DMS53 treated with DMSO at 0.1 percent for 48 hours (cell line): ENCODE results near the gene CDHR3.

Experiments used
- DNase-seq: peaks from one replicate; lab custom pipeline; 2025; ENCODE audit not compliant: unreplicated experiment; lab: John Stamatoyannopoulos, UW

The CDHR3 gene

DNA sequence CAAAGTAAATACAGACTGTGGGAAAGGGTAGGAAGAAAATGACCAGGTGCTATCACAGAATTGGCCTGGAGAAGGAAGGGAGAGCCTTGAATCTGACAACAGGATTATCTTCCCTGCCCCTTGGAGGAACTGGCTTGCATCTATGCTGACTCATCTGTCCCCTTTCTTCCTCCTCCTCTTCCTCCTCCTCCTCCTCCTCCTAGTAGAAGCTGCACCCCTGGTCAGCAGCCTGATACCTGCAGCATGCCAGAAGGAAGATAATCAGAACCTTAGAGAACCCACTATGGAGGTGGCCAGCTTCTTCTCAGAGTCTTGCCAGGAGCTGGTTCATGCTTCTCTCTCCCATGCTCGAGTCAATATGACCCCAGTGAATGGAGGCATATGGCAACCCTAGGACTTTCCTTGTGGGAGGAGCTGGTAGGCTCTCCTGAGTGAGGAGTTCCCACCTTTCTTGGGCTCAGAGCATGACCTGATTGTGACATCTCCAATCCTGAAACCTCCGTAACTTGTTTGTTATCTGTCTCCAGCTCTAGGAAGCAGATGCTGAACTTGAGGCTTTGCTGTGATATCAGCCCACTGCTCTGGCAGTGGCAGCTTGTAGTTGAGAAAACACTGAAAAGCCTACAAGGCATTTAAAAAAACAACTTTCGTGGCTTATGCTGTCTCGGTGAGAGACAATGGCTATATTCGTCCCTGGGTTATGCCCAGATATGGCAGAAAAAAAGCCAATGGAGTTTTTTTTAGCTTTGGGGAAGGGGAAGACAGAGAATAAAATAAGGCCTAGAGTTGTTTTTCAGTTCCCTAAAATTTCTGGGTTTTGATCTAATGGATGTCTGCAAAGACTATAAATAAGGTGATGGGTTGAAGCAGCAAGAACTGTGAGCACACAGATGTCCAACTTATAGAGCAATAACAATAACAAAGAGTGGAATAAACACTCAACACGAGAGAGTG is 60.6 kb downstream of the CDHR3 start:
- DNase-seq, result no peak

DNA sequence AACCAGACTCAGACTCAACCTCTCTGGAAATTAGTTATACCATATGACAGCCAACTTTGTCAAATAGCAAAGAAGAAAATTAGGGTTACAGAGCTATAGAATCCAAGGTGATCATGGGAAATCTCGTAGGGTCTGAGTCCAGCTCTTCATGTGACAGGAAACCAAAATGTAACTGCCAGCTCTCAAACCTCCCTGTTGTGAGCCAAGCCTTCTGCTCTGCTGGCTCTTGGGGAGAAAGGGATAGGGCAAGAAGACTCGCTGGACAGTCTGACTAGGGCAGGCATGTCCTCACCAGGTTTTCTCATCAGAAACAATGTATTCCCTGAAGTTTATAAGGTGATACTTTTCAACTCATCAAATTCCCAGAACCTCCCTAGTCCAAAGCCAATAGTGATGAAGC is 63.0 kb downstream of the CDHR3 start:
- DNase-seq, result no peak

DNA sequence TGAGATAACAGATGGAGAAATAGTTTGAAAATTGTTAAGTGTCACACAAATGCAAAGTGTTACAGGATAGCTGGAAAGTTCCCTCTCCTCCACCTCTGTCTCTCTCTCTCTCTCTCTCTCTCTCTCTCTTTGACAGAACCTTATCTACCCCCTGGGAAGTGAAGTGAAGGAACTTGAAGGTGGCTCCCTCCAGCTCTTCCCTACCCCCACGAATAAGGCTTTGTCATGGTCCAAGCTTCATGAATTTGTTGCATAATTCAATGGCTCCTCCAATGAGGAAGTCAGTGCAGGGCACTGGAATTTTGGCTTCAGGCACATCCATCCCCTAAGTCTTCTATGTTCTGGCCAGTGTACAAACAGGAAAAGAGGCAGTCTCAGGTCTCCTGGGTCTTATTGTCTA is 66.4 kb downstream of the CDHR3 start:
- no peak for DNase-seq

DNA sequence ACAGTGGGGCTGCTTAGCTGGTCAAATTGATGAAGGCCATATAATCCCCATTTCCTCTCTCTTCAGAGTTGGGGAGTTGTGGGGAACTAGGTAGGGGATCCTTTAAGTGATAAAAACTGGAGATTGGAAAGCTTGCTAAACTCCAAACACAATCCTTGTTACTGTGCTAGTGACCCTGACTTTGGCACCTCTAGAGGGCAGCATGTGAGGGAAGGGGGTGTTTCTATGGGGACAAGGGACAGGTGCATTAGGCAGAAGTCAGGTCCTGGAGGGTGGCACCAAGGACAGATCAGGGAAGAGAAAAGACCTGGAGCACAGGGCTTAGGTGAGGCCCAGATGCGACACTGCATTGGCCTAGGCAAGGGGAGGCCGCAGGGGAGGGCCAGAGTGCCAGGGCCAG is 66.9 kb downstream of the CDHR3 start:
- DNase-seq, result peak; percentile 20

DNA sequence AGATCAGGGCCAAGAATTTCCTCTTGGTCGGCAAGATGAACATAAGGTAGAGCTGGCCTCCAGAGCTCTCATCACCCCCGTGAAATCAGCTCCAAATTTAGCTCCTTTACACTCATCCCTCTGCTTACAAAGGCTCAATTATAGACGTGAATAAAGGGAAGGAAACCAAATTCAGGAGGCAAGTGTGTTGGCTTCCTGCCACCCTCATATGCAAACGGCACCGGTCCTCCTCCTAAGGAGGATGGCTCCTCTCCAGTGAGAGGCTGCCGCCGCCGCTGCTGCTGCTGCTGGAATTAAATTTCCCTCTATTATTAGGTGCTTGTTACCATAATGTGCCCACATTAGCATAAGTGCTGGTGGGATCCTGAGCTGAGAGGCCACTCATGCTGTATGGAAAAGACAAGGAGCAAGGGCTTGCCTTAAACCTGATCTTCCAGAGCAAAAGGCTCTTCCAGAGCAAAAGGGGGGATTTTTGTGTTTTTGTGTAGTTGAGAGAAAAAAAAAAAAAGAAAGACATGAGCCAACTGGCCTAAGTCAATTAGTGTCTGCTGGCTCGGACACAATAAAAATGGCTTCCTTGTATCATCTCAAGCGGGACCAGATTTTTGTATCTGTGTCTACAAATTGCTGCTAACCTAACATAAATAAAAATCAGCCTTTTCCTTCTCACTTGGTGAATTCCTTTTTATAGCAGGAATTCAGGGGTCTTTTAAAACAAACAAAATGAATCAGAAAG is 68.4 kb downstream of the CDHR3 start:
- no peak for DNase-seq

DNA sequence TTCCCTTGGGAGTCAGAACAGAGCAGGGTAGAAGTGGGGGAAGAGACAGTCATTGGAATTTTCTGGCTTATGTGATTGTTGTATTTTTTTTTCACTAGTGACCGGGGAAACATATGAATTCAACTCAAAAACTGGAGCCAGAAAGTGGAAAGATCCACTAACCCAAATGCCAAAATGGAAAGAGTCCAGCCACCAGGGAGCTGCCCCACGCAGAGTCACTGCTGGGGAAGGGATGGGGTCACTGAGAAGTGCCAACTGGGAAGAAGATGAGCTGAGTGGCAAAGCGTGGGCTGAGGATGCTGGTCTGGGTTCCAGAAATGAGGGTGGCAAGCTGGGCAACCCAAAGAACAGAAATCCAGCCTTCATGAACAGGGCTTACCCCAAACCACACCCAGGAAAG is 69.2 kb downstream of the CDHR3 start:
- DNase-seq, result no peak

DNA sequence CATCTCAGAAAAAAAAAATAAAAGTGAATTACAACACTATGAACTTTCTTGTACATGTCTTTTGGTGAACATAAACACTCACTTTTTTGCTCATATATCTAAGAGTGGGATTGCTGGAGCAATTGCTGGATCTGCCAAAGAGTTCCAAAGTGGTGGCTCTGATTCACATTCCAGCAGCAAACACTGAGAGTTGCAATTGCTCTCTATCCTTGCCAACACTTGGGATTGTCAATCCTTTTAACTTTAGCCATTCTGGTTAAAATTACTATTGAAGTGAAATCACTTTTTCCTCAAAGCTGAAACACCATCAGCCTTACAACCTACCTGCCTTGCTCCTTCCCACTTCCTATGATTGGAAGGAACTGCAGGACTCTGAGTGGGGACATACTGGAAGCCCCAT is 70.7 kb downstream of the CDHR3 start:
- no peak for DNase-seq

DNA sequence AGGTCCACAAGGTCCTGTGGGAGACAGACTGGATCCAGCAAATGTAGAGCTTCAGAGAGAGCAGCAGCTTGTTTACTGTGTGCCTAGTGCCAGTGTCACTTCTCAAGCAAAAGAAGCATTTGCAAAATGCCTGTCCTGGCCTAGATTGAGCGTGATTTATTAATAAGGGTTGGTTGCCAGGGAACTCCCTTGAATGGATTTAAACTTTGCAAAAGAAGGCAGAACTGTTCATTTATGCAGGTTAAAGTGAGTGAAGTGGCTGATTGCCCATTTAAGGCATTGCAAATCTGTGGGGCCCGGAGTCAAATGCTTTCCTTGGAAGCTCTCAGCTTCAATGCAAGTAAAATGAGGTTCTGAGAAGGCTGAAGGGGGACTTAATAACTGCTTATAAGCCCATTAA is 71.3 kb downstream of the CDHR3 start:
- no peak for DNase-seq

DNA sequence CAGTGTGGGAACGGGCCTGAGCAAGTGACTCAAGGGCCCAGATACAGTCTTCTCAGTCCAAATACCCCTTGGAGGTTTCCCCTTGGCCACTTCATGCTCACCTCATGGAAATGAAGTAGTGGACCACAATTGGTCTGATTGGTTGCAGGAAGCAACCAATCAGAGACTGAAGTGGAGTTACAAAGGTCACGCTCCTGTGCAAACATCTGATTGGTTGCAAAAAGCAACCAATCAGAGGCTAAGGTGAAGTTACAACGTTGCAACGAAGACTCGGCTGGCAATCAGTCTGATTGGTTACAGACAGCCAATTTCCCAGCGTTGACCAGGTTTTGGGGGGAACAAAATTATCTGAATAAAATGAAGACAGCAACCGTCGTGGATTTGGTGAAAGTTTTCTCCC is 72.5 kb downstream of the CDHR3 start:
- no peak for DNase-seq

DNA sequence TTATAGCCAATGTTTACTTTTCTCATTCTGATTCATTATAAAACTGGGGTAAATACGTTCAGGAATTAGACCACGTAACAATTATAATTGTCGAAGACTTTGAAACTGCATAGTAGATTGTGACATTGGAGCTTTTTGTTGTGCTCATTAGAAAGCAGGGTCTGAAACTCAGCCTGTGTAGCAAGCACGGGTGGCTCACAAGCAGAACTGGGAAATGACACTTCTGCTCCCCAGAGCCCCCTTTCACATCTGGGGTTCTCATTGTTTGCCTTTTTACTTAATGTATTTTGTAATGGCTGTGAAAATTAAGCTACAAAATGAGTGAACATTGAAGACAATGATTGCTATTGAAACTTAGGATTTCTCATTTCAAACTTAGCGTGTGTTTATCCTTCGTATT is 72.9 kb downstream of the CDHR3 start:
- no peak for DNase-seq

DNA sequence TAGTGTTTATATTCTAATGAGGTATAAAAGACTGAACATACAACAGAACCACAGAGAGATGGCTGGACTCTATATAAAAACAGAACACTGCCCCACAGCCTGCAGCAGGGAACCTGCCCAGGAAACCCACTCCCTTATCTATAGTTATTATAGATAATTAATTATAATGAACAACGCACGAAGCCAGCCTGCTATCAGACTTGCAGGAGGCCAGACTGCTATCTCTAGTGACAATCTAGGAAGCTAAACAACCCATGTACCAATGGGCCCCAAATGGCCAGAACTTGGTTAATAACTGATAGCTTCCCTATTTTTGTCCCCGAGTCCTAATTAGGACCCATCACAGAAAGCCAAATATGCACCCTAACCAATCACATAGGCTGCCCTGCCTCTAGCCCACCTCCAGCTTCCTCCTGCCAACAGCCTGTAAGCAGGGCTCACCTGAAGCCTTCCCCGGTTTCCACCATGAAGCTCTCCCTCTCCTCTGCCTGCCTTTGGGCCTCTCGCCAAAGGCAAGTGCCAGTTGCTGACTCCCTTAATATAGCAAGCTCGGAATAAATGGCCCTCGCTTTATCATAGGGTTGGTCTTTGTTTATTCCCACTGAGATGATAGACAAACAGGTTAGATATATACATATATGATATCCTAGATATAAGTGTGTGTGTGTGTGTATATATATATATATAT is 74.6 kb downstream of the CDHR3 start:
- no peak for DNase-seq

DNA sequence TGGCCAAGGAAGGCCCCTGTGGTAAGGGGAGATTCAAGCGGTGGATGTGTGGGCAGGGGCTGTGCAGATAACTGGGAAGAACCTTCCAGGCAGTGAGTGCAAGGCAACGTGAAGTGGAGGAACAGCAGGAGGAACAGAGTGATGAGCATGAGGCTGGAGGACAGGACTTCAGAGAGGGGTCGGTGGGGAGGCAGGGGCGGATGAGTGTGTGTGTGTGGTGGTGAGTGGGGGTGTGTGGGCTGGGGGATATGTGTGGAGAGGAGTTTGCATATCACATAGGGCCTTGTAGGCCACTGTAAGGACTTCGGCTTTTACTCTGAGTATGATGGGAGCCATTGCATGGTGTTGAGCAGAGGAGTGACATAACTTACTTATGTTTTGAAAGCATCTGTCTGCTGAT is 75.2 kb downstream of the CDHR3 start:
- DNase-seq, result no peak

DNA sequence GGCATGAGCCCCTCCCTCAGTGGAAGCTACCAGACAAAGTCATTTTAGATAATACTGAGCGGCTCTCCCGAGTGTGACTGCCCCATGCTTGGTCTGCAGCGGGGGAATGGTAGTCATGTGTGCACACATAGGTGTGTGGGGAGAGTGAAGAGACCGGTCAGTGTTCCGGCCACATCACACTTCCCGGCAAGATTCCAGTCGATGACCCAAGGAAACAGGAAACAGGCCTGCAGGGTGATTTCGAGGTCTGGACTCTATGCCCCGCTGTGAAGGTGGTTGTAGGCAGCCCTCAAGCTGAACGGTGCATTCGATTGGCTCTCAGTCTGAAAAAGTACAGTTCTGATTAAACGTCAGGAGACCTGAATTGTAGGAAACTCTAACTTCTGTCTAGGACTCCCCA is 75.9 kb downstream of the CDHR3 start:
- DNase-seq, result no peak

DNA sequence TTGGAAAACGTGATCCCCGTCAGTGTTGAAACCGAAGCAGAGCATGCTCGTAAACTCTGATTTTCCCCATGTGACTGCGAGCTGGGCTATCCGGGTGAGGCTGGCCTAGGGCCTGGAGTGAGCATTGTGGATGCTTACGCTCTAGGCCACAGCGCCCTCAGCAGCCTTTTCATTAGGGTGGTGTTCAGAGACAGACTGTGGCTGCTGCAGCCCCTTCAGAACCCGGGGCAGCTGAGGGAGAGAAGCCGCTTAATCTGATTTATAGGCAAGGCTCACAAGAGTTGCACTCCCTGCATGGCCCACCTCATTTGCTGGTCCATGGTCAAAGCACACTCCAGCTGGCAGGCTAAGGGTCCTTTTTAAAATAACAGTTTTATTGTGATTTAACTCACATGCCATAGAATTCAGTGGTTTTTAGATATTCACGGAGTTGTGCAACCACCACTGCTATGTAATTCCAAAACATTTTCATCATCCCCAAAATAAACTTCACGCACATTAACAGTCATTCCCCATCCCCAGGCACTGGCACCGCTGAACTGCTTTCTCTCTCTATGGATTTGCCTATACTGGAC is 76.5 kb downstream of the CDHR3 start:
- no peak for DNase-seq

DNA sequence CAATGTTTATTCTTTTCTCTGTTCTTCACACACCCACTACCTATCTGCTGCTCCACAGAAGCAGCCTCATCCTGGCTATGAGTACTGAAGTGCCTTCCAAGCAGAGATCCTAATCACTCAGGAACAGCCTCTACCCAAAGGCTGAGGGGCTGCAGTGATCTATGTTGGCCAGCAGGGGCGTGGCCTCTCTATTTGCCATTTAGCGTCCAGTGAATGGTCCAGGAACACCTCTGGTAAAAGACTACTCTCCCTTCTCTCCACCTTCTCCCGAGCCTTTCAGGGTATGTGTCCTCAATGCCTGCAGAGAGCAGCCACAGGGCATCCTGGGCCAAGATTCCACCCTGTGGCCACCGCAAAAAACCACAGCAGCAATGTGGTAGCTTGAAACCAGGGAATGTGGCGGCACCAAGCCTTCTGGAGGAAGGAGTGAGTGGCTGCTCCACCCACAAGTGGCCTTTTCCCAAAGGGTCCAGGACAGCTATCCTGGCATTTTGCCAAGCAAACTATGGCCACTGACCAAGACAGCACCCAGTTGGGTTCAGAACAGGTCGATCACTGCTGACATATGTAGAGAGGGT is 78.2 kb downstream of the CDHR3 start:
- DNase-seq, result peak; percentile 66

DNA sequence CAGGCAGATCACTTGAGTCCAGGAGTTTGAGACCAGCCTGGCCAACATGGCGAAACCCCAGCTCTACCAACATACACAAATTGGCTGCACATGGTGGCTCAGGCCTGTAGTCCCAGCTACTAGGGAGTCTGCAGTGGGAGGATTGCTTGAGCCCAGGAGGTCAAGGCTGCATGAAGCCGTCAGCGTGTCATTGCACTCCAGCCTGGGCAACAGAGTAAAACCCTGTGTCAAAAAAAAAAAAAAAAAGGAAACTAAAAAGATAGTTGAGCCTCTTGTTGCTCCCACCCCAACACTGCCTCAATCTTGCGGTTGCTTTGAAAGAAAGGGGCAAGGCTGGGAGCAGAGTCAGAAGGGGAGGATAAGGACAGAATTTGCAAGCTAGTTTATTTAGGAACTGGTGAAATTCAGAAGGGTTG is 79.1 kb downstream of the CDHR3 start:
- DNase-seq, result no peak

DNA sequence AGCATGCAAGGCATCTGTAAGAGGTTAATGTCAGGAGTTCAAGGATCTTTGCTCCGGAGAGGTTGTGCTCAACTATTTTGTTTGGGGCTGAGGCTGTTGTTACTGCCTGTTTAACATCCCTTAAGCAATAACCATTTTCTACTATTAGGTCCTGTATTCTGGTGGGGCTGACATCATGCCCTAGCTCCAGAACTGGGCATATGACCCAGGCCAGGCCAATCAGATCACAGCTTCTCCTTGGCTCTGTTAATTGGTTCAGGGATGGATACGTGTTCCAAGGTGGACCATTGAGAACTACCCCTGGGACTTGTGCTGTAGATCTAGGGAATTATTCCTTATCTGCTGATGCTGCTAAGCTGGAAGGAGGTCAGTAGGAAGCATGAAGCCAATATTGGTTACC is 82.1 kb downstream of the CDHR3 start:
- no peak for DNase-seq

DNA sequence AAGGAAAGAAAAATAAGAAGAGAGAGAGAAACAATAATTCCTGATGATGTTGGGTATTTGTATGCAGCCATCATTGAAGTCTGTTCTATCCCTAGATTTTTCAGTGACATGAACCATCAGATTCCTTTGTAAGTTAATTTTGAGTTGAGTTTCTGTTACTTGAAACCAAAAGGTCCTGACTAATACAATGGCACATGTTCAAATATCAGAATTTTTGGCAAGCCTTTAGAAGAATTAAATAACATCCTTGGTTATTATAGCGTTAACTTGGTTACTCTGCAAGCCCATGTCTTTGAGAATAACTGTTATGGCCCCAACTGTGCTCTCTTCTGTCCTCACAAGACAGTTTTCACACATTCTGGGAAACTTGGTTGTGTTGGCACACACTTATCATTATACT is 82.5 kb downstream of the CDHR3 start:
- no peak for DNase-seq

DNA sequence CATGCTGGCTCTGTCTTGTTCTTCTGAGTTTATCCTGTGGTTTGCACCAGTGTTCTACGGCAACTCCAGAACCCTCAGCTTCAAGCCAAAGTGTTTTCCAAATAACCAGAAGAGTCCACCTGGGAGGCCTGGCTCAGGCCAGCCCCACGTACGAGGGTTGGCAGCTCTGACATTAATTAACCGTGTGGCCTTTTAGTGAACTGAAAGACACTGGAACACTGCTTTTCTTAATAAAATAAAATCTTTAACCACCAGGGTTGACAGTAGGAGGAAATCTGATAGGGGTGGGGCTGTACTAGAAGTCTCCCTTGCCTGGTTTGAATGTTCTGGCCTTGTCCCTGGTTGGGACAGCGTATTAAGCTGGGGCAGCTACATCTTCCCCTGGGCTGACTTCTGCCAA is 84.1 kb downstream of the CDHR3 start:
- DNase-seq, result no peak

DNA sequence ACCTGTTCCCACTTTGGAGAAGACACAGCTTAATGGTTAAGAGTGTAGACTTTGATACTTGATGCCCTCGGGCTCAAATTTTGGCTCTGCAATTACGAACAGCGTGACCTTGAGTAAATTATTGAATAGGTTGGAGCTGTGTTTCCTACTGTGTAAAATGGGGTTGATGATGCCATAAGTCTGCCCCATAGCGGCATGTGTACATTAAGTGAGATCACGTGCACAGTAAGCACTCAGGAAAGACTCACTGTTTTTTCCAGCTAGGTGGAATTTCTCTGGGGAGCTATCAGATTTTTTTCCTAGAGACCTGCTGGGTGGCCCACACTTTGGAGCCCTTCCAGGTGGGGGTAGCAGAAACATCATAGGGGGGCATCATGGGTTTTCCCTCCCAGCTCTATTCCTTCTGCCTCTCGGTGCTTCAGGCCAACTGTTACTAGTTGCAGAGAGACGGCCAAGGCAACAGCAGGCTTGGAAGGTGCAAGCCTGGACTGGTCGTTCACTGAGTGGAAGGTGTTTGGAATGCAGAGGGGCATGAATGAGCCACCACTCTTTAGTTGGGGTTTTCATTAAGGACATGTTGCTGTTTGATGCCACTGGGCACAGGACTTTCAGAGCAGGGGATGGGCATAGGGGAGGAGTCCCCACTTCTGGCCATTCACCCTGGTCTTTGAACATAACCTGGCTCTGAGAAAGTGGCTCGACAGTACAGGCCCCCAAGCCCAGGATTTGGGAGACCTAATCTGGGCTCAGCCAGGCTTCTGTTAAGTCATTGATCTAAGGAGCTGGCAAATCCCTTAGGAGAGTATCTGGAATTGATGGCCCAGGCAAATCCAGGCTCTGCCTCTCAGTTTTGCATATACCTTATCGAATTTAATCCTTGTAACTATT is 85.0 kb downstream of the CDHR3 start:
- no peak for DNase-seq
